Hematopoietic multipotent progenitor cell treated with erythropoietin and hydrocortisone succinate and interleukin-3 and kit ligand, for 6 days (in vitro differentiated cells): ENCODE data around the gene CALB2.
"Not testable (repeated sequence)": the region's sequence is repeated elsewhere in the genome, so short reads cannot be mapped to it uniquely, and the experiment has no call there.

ENCODE experiments used
- DNase-seq: peaks from one replicate; pipeline ENCODE4 v3.0.0-alpha.2; 2015

Gene CALB2

GRCh38 chr16:71353736-71354135, 4.8 kb upstream of the CALB2 start:
- DNase-seq, result no peak

- no peak for DNase-seq
Measured at GRCh38 chr16:71354156-71354555, 4.4 kb upstream of the CALB2 start.

- no peak for DNase-seq
Measured at GRCh38 chr16:71356051-71356740, 2.3 kb upstream of the CALB2 start.

- not testable (repeated sequence) for DNase-seq
Measured at GRCh38 chr16:71356936-71357335, 1.6 kb upstream of the CALB2 start.

- no peak for DNase-seq
Measured at GRCh38 chr16:71357681-71358080, 842 bp upstream of the CALB2 start.

- DNase-seq, result no peak
Measured at GRCh38 chr16:71359431-71359830, 908 bp downstream of the CALB2 start.

- peak; percentile 17 for DNase-seq
Measured at GRCh38 chr16:71360378-71360777, 1.9 kb downstream of the CALB2 start.

GRCh38 chr16:71364133-71364681, 5.7 kb downstream of the CALB2 start:
- no peak for DNase-seq

- DNase-seq, result no peak
Measured at GRCh38 chr16:71365021-71365420, 6.5 kb downstream of the CALB2 start.

GRCh38 chr16:71367241-71367976, 8.9 kb downstream of the CALB2 start:
- DNase-seq, result peak; percentile 86

- DNase-seq, result no peak
Measured at GRCh38 chr16:71368958-71369357, 10.4 kb downstream of the CALB2 start.

- DNase-seq, result no peak
Measured at GRCh38 chr16:71369494-71369893, 11.0 kb downstream of the CALB2 start.

GRCh38 chr16:71371237-71371636, 12.7 kb downstream of the CALB2 start:
- no peak for DNase-seq

- DNase-seq, result no peak
Measured at GRCh38 chr16:71373073-71373472, 14.6 kb downstream of the CALB2 start.

- no peak for DNase-seq
Measured at GRCh38 chr16:71376465-71377157, 18.1 kb downstream of the CALB2 start.

- DNase-seq, result no peak
Measured at GRCh38 chr16:71379711-71380110, 21.2 kb downstream of the CALB2 start.

- no peak for DNase-seq
Measured at GRCh38 chr16:71380831-71381230, 22.3 kb downstream of the CALB2 start.

- peak; percentile 11 for DNase-seq
Measured at GRCh38 chr16:71383054-71383773, 24.7 kb downstream of the CALB2 start.

GRCh38 chr16:71384073-71384724, 25.7 kb downstream of the CALB2 start:
- no peak for DNase-seq

GRCh38 chr16:71387045-71387871, 28.7 kb downstream of the CALB2 start:
- no peak for DNase-seq

GRCh38 chr16:71389330-71389729, 30.8 kb downstream of the CALB2 start:
- no peak for DNase-seq
